Colonic mucosa (tissue), 4 donors: ENCODE data around the gene BPIFA1. TPM values are rescaled to one million over a fixed set of nuclear protein-coding genes. Genes with fewer than 3 reads are reported as not detected.

Experiments used
- DNase-seq: peaks from one replicate; pipeline ENCODE4 v3.0.0-alpha.2; 2020
- H3K27ac ChIP-seq: fragments of 200-600 bp; one replicate; pipeline ENCODE4 v1.8.0; 2021
- H3K27me3 ChIP-seq: fragments of 200-600 bp; one replicate; pipeline ENCODE4 v1.8.0; 2021
- H3K36me3 ChIP-seq: fragments of 200-600 bp; one replicate; pipeline ENCODE4 v1.8.0; 2021
- H3K4me1 ChIP-seq: fragments of 200-600 bp; one replicate; pipeline ENCODE4 v1.8.0; 2021; ENCODE audit warnings: mild to moderate bottlenecking
- H3K4me3 ChIP-seq: fragments of 200-600 bp; one replicate; pipeline ENCODE4 v1.8.0; 2021
- H3K9ac ChIP-seq, 2 donors: one replicate each; pipeline ENCODE4 v1.7.0; 2013; ENCODE audit warnings: control low read depth in 2 of 2, low read depth in 2 of 2, low read length in 2 of 2
- H3K9me3 ChIP-seq: fragments of 200-600 bp; one replicate; pipeline ENCODE4 v1.8.0; 2021
- CTCF ChIP-seq: fragments of 200-600 bp; IDR thresholded peaks from one replicate; pipeline ENCODE4 v1.8.0; 2022; ENCODE audit warnings: antibody characterized with exemption, mild to moderate bottlenecking
- intact Hi-C: fragments of 100-400 bp; cut with DNase I; formaldehyde crosslinking; loops from one replicate; pipeline ENCODE4 v1.14.1; 2022
- total RNA-seq, 2 donors: library from RNA; stranded (reverse); fragmentation: NEBNext Ultra II Directional in 1 of 2; extraction: Animal tissue kit (Norgen Biotek cat#: 25700) in 1 of 2; gene quantifications; one replicate each; pipeline ENCODE4 v1.2.1, GENCODE V29; 2021
- donor health status: healthy.
- donor health status: DM: no; HTN: no; CAD: no.
- donor health status: DM: no; HTN: no; CAD: no.

BPIFA1 gene
- total RNA-seq, 2 donors from 2014 or later, result not detected

- no peak for DNase-seq
- Histone ChIP-seq H3K27me3 (no peaks in the 10 kb centered on the region), H3K4me1 (no peaks in the 10 kb centered on the region), H3K4me3 (no peak overlapping the region), H3K9ac (no peak overlapping the region), H3K27ac (no peak overlapping the region), H3K9me3 (no peaks in the 10 kb centered on the region), H3K36me3 (no peaks in the 10 kb centered on the region)
- TF ChIP-seq CTCF, result no peak
- intact Hi-C loops, result no loop called here
Observed at GRCh38 chr20:33272155-33272873, 36.5 kb downstream of the BPIFA1 start.

- Histone ChIP-seq H3K27ac (no peak overlapping the region), H3K27me3 (no peaks in the 10 kb centered on the region)
- intact Hi-C loops, result no loop called here
Observed at GRCh38 chr20:33273117-33273851, 37.5 kb downstream of the BPIFA1 start.

GRCh38 chr20:33275215-33275614, 39.4 kb downstream of the BPIFA1 start:
- no peaks in the 10 kb centered on the region for H3K4me1 ChIP-seq
- H3K4me3 ChIP-seq, result no peak overlapping the region
- no peak for DNase-seq
- TF ChIP-seq CTCF, result no peak
- no peaks in the 10 kb centered on the region for H3K36me3 ChIP-seq
- H3K9me3 ChIP-seq, result no peaks in the 10 kb centered on the region
- H3K27ac ChIP-seq, result no peak overlapping the region
- no peaks in the 10 kb centered on the region for H3K27me3 ChIP-seq
- intact Hi-C loops, result no loop called here
- no peak overlapping the region for H3K9ac ChIP-seq

More at GRCh38 chr20:33273117-33273851, 37.5 kb downstream of the BPIFA1 start:
- no peak for DNase-seq
- no peaks in the 10 kb centered on the region for H3K36me3 ChIP-seq
- no peaks in the 10 kb centered on the region for H3K4me1 ChIP-seq
- no peak overlapping the region for H3K4me3 ChIP-seq
- H3K9me3 ChIP-seq, result no peaks in the 10 kb centered on the region
- TF ChIP-seq CTCF, result no peak
- H3K9ac ChIP-seq, result no peak overlapping the region

- intact Hi-C loops, result no loop called here
- no peaks in the 10 kb centered on the region for H3K27me3 ChIP-seq
Observed at GRCh38 chr20:33275871-33276270, 40.1 kb downstream of the BPIFA1 start.

More at GRCh38 chr20:33275871-33276270, 40.1 kb downstream of the BPIFA1 start:
- Histone ChIP-seq H3K4me1 (no peaks in the 10 kb centered on the region), H3K36me3 (no peaks in the 10 kb centered on the region), H3K27ac (no peak overlapping the region), H3K4me3 (no peak overlapping the region), H3K9me3 (no peaks in the 10 kb centered on the region), H3K9ac (no peak overlapping the region)
- TF ChIP-seq CTCF, result no peak
- DNase-seq, result no peak
